ENCODE measurements around the gene ACTR6.
"Not testable (repeated sequence)": the region's sequence is repeated elsewhere in the genome, so short reads cannot be mapped to it uniquely, and the experiment has no call there.

ACTR6 gene

GRCh38 chr12:100219328-100220109 is 18.9 kb downstream of the ACTR6 start:
- no peak for DNase-seq (ENCODE audit: low read depth in 2 of 2)

- DNase-seq (ENCODE audit: low read depth in 2 of 2) = no peak
Measured at GRCh38 chr12:100221523-100221922, 20.9 kb downstream of the ACTR6 start.

- not testable (repeated sequence) for DNase-seq (ENCODE audit: low read depth in 2 of 2)
Measured at GRCh38 chr12:100222173-100222572, 21.6 kb downstream of the ACTR6 start.

- DNase-seq (ENCODE audit: low read depth in 2 of 2) = no peak
Measured at GRCh38 chr12:100225491-100225890, 24.9 kb downstream of the ACTR6 start.

- no peak for DNase-seq (ENCODE audit: low read depth in 2 of 2)
Measured at GRCh38 chr12:100229036-100229635, 28.5 kb downstream of the ACTR6 start.

- DNase-seq (ENCODE audit: low read depth in 2 of 2) = no peak
Measured at GRCh38 chr12:100229876-100230275, 29.3 kb downstream of the ACTR6 start.

GRCh38 chr12:100231873-100232272 is 31.3 kb downstream of the ACTR6 start:
- not testable (repeated sequence) for DNase-seq (ENCODE audit: low read depth in 2 of 2)

GRCh38 chr12:100234166-100234565 is 33.6 kb downstream of the ACTR6 start:
- DNase-seq (ENCODE audit: low read depth in 2 of 2) = no peak

- no peak for DNase-seq (ENCODE audit: low read depth in 2 of 2)
Measured at GRCh38 chr12:100234591-100235304, 34.1 kb downstream of the ACTR6 start.

- DNase-seq (ENCODE audit: low read depth in 2 of 2) = no peak
Measured at GRCh38 chr12:100238801-100239200, 38.2 kb downstream of the ACTR6 start.

GRCh38 chr12:100239589-100239988 is 39.0 kb downstream of the ACTR6 start:
- no peak for DNase-seq (ENCODE audit: low read depth in 2 of 2)

- no peak for DNase-seq (ENCODE audit: low read depth in 2 of 2)
Measured at GRCh38 chr12:100243137-100243536, 42.5 kb downstream of the ACTR6 start.

GRCh38 chr12:100247765-100248164 is 47.1 kb downstream of the ACTR6 start:
- no peak for DNase-seq (ENCODE audit: low read depth in 2 of 2)

- DNase-seq (ENCODE audit: low read depth in 2 of 2) = no peak
Measured at GRCh38 chr12:100248886-100249285, 48.3 kb downstream of the ACTR6 start.

- no peak for DNase-seq (ENCODE audit: low read depth in 2 of 2)
Measured at GRCh38 chr12:100249941-100250340, 49.3 kb downstream of the ACTR6 start.

- no peak for DNase-seq (ENCODE audit: low read depth in 2 of 2)
Measured at GRCh38 chr12:100251917-100252316, 51.3 kb downstream of the ACTR6 start.

- no peak for DNase-seq (ENCODE audit: low read depth in 2 of 2)
Measured at GRCh38 chr12:100253437-100253836, 52.8 kb downstream of the ACTR6 start.

GRCh38 chr12:100254876-100255275 is 54.3 kb downstream of the ACTR6 start:
- DNase-seq (ENCODE audit: low read depth in 2 of 2) = no peak

- DNase-seq (ENCODE audit: low read depth in 2 of 2) = no peak
Measured at GRCh38 chr12:100258127-100258526, 57.5 kb downstream of the ACTR6 start.

GRCh38 chr12:100263131-100263530 is 62.5 kb downstream of the ACTR6 start:
- DNase-seq (ENCODE audit: low read depth in 2 of 2) = no peak

GRCh38 chr12:100265107-100265506 is 64.5 kb downstream of the ACTR6 start:
- not testable (repeated sequence) for DNase-seq (ENCODE audit: low read depth in 2 of 2)

GRCh38 chr12:100265732-100266584 is 65.3 kb downstream of the ACTR6 start:
- no peak for DNase-seq (ENCODE audit: low read depth in 2 of 2)
